Skeletal muscle cell (primary cell): ENCODE data around the gene C2CD4A.

Experiments used
- DNase-seq: peaks from one replicate; pipeline ENCODE4 v3.0.0-alpha.2; 2010; ENCODE audit warnings: low read depth
- H3K4me3 ChIP-seq: 2 replicates; pipeline ENCODE4 v1.5.1; 2011; ENCODE audit warnings: low read depth, mild to moderate bottlenecking, control low read depth, low read length, moderate library complexity

Gene C2CD4A

DNA sequence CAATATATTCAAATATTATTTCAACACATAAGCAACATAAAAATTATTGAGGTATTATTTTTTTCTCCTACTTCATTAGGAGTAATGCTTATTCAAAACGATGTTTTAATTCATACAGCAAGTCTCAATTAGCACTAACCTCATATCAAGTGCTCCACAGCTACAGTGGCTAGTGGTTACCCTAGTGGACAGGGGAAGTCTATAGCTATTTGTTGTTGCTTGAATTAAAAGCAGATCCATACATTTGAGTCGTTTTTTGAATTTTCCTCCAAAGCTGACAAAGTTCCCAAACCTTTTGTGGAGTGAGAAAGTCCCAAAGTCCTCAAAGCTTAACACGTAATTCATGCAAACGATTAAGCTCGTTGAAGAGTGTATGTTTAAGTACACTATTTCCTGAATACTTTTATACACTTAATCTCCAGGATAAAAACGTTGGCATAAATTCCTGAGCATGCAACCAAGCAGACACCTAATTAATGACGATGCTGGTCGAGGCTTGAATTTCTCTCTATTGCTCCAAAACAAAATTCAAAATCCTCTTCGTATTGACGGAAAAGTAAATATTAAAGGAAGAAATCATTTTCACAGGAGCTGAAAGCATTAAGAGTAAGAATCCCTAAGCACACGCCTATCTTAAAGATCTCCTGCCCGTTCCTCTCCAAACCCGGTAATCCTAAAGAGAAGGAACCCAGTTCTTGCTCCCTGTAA is 7.5 kb upstream of the C2CD4A start:
- H3K4me3 ChIP-seq, result peak overlapping the region; percentile 88
- DNase-seq, result no peak

GRCh38 chr15:62059816-62060112 is 7.0 kb upstream of the C2CD4A start:
- peak overlapping the region; percentile 88 for H3K4me3 ChIP-seq
- DNase-seq, result no peak

GRCh38 chr15:62060113-62060895 is 6.5 kb upstream of the C2CD4A start, which contains the start of gene VPS13C:
Gene VPS13C (minus strand): TSS chr15:62060447. CDS start chr15:62060374, 73 bp downstream.
- peak; percentile 57 for DNase-seq
- H3K4me3 ChIP-seq, result peak within 1 kb of the TSS; percentile 88

GRCh38 chr15:62060896-62061280 is 5.9 kb upstream of the C2CD4A start:
- H3K4me3 ChIP-seq, result peak overlapping the region; percentile 88
- DNase-seq, result no peak

- DNase-seq, result no peak
- no peak overlapping the region for H3K4me3 ChIP-seq
These were observed 2.7 kb upstream of the C2CD4A start for GRCh38 chr15:62063825-62064635.

- no peak for DNase-seq
These were observed 769 bp downstream of the C2CD4A start for GRCh38 chr15:62067448-62068044.

DNA sequence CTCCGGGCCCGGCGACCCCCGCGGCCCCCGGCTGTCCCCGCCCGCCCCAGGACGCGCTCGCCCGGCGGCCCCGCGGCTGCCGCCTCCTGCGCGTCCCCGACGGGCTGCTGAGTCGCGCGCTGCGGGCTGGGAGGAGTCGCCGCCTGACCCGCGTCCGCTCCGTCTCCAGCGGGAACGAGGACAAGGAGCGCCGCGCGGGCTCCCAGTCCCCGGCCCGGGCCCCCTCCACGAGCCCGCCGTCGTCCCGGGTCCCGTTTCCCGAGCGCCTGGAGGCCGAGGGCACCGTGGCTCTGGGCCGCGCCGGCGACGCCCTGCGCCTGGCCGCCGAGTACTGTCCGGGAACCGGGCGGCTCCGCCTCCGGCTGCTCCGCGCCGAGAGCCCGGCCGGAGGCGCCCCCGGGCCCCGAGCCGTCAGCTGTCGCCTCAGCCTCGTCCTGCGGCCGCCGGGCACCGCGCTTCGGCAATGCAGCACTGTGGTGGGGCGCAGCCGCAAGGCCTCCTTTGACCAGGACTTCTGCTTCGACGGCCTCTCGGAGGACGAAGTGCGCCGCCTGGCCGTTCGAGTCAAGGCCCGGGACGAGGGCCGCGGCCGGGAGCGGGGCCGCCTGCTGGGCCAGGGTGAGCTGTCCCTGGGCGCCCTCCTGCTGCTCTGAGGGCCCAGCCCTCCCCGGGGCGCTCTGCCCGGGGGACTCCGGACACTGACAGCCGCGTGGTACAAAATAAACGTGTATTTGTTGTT is 1.5 kb downstream of the C2CD4A start:
- peak overlapping the region; percentile 40 for H3K4me3 ChIP-seq
- no peak for DNase-seq

More at GRCh38 chr15:62067448-62068044, 769 bp downstream of the C2CD4A start:
- peak overlapping the region; percentile 24 for H3K4me3 ChIP-seq

GRCh38 chr15:62068810-62069167 is 2.0 kb downstream of the C2CD4A start:
- peak overlapping the region; percentile 40 for H3K4me3 ChIP-seq

GRCh38 chr15:62069551-62069950 is 2.8 kb downstream of the C2CD4A start:
- DNase-seq, result no peak

More at GRCh38 chr15:62068810-62069167, 2.0 kb downstream of the C2CD4A start:
- no peak for DNase-seq

GRCh38 chr15:62071711-62072308 is 5.0 kb downstream of the C2CD4A start:
- DNase-seq, result no peak
- no peak overlapping the region for H3K4me3 ChIP-seq

More at GRCh38 chr15:62069551-62069950, 2.8 kb downstream of the C2CD4A start:
- no peak overlapping the region for H3K4me3 ChIP-seq

DNA sequence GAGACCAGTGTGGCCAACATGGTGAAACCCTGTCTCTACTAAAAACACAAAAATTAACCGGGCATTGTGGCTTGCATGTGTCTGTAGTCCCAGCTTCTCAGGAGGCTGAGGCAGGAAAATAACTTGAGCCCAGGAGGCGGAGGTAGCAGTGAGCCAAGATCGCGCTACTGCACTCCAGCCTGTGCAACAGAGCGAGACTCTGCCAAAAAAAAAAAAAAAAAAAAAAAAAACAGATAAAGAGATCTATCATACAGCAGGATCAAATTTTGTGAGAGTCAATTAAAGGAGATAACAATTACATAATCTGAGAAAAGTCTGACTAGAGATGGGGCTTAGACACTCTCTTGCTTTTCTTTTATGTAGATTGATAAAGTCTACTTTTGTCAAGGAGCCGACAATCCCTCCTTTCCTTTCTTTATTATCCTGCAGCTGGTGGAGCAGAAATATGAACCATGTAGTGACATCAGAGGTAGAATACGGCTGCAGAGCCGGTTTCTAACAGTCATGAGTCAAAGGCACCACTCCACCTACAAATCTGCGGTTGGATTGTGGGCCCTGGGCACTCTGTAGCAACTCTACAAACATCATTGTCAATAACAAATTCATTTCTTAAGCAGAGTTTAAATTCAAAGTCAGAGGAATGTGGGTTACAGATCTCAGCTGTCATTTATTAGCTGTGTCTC is 9.0 kb downstream of the C2CD4A start:
- H3K4me3 ChIP-seq, result no peak overlapping the region
- DNase-seq, result peak; percentile 67

DNA sequence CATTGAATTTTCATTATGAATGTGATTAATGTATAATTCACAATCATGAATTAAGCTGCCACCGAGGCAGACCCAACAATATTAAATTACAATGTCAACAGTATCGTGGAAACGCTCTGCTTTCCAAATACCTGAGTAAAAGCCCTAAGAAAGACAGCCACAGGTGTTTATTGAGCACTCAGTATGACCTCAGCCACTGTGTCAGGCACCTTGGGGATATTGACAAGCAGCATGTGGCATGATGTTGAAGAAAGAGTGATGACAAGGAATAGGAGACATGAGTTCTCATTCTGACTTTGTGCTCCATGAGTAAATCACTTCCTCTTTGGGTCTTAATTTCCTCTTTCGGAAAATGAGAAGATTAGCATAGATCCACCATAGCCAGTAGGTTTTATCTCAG is 12.8 kb downstream of the C2CD4A start:
- H3K4me3 ChIP-seq, result no peak overlapping the region
- DNase-seq, result no peak

- no peak overlapping the region for H3K4me3 ChIP-seq
- no peak for DNase-seq
These were observed 16.7 kb downstream of the C2CD4A start for GRCh38 chr15:62083194-62084154.

- no peak for DNase-seq
- no peak overlapping the region for H3K4me3 ChIP-seq
These were observed 19.0 kb downstream of the C2CD4A start for GRCh38 chr15:62085740-62086139.

DNA sequence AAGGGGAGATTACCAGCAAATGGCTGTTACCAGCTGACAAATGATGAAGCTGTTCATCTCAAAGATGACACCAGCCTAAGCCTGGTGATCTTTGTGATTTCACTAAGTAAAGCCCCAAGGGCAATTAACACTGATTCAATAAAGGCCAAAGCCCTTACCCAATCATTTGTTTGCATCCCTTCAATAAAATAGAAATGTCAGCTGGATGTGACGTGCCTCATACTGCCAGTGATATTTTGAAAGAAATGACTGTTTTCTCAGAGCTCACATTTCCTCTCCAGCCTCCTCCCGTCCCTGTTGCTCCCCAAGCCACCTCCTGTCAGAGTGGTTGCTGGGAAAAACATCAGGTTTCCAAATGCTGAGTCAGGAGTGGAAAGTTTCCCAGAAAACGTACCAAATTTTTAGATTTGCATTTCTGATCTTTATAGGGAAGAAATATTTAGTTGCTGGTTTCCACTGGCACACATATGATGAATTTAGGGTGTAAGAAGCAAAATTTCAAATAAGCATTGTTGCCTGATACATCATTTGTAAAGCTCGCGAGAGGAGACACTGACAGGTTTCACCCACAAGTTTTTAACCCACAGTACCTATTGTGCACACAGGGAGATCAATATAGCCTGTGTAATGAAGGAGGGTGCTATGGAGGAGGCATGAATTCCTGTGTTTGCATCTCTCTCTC is 21.0 kb downstream of the C2CD4A start:
- no peak overlapping the region for H3K4me3 ChIP-seq
- DNase-seq, result peak; percentile 33

GRCh38 chr15:62088353-62088693 is 21.5 kb downstream of the C2CD4A start:
- DNase-seq, result no peak
- H3K4me3 ChIP-seq, result no peak overlapping the region

DNA sequence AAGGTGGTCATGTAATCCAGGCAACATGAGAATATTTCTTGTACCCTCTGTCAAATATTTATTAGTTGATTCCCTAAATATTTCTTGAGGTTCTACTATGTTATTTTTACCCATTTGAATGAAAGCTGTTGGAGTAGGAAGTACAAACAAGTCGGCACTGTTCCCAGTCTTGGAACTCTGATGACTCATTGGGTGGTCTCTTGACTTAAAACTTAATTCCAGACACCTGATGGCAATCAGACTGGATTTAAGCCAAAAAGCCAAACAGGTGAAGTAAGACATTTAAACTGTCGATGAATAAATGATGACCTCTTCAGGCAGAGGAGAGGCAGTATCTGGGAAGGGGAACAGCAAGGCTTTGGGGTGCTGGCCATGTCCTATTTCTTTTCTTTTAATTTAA is 22.8 kb downstream of the C2CD4A start:
- DNase-seq, result no peak
- no peak overlapping the region for H3K4me3 ChIP-seq
